ENCODE measurements around the gene ELK3.

GRCh38 chr12:96196781-96197180 is 2.6 kb downstream of the ELK3 start:
- TF ChIP-seq CTCF (IDR thresholded peaks at IDR 0.05; ENCODE audit: insufficient read depth, low read length, poor library complexity, severe bottlenecking) (no peak), EZH2phosphoT487 (conservative IDR thresholded peaks at IDR 0.05; ENCODE audit: low read length) (no peak)
